ENCODE data around the gene MRE11.
A peak's percentile ranks its signal among the peaks of the same experiment; 100 is the strongest.
"Not testable (repeated sequence)": the region's sequence is repeated elsewhere in the genome, so short reads cannot be mapped to it uniquely, and the experiment has no call there.

MRE11 gene

GRCh38 chr11:94521684-94522083, 28.0 kb upstream of the MRE11 start:
- H3K4me1 ChIP-seq (ENCODE audit: control insufficient read depth, insufficient read depth, low read length) = no peaks in the 10 kb centered on the region
- H3K36me3 ChIP-seq (ENCODE audit: control insufficient read depth, insufficient read depth, low read length) = no peaks in the 10 kb centered on the region
- no peak overlapping the region for H3K27ac ChIP-seq (ENCODE audit: low read depth, low read length)
- H3K27me3 ChIP-seq (ENCODE audit: control insufficient read depth, insufficient read depth, low read length) = no peaks in the 10 kb centered on the region
- no peak overlapping the region for H3K4me3 ChIP-seq (ENCODE audit: low read length)
- H3K9ac ChIP-seq (ENCODE audit: low read length) = no peak overlapping the region

GRCh38 chr11:94519478-94520084, 25.9 kb upstream of the MRE11 start:
- Histone ChIP-seq H3K4me1 (ENCODE audit: control insufficient read depth, insufficient read depth, low read length) (no peaks in the 10 kb centered on the region), H3K27ac (ENCODE audit: low read depth, low read length) (no peak overlapping the region), H3K27me3 (ENCODE audit: control insufficient read depth, insufficient read depth, low read length) (no peaks in the 10 kb centered on the region), H3K4me3 (ENCODE audit: low read length) (no peak overlapping the region), H3K36me3 (ENCODE audit: control insufficient read depth, insufficient read depth, low read length) (no peaks in the 10 kb centered on the region), H3K9ac (ENCODE audit: low read length) (no peak overlapping the region)

- H3K36me3 ChIP-seq (ENCODE audit: control insufficient read depth, insufficient read depth, low read length) = no peaks in the 10 kb centered on the region
- H3K27ac ChIP-seq (ENCODE audit: low read depth, low read length) = no peak overlapping the region
- no peak overlapping the region for H3K4me3 ChIP-seq (ENCODE audit: low read length)
- no peak overlapping the region for H3K9ac ChIP-seq (ENCODE audit: low read length)
- H3K4me1 ChIP-seq (ENCODE audit: control insufficient read depth, insufficient read depth, low read length) = no peaks in the 10 kb centered on the region
- no peaks in the 10 kb centered on the region for H3K27me3 ChIP-seq (ENCODE audit: control insufficient read depth, insufficient read depth, low read length)
These were observed 24.7 kb upstream of the MRE11 start for GRCh38 chr11:94518300-94518699.

DNA sequence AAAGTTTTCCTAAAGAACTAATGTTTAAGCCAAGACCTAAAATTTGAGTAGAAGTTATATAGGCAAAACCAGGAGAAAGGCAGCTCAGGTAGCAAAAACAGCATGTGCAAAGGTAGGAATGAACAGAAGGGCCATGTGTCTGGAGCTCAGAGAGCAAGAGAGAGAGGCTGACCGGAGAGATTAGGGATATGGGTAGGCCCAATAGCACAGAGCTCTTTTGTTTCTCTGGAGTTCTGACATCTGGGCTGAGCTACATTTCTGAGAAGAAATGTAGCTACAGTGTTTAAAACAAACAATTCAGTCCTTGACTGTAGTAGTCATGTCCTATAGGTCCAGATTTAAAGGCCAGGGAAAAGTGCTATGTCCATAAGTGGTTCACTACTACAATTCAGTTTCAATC, 23.1 kb upstream of the MRE11 start:
- Histone ChIP-seq H3K27me3 (ENCODE audit: control insufficient read depth, insufficient read depth, low read length) (no peaks in the 10 kb centered on the region), H3K9ac (ENCODE audit: low read length) (no peak overlapping the region), H3K27ac (ENCODE audit: low read depth, low read length) (no peak overlapping the region), H3K36me3 (ENCODE audit: control insufficient read depth, insufficient read depth, low read length) (no peaks in the 10 kb centered on the region), H3K4me1 (ENCODE audit: control insufficient read depth, insufficient read depth, low read length) (no peaks in the 10 kb centered on the region), H3K4me3 (ENCODE audit: low read length) (no peak overlapping the region)

DNA sequence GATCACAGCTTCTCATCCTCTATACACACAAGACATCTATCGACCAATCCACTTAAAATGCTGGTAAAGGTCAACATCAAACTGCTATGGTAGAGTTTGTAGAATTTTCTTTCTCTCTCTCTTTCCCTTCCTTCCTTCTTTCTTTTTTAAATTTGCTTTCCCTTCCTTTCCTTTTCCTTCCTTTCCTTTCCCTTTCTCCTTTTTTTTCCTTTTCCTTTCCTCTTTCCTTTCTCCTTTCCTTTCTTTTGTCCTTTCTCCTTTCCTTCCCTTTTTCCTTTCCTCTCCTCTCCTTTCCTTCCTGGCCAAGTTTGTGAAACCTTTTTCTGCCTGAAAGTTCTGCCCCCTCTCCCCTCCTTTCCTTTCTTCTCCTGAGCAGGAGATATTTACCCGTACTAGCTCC, 21.8 kb upstream of the MRE11 start:
- Histone ChIP-seq H3K9ac (ENCODE audit: low read length) (no peak overlapping the region), H3K4me1 (ENCODE audit: control insufficient read depth, insufficient read depth, low read length) (no peaks in the 10 kb centered on the region), H3K36me3 (ENCODE audit: control insufficient read depth, insufficient read depth, low read length) (no peaks in the 10 kb centered on the region), H3K27ac (ENCODE audit: low read depth, low read length) (no peak overlapping the region), H3K27me3 (ENCODE audit: control insufficient read depth, insufficient read depth, low read length) (no peaks in the 10 kb centered on the region), H3K4me3 (ENCODE audit: low read length) (no peak overlapping the region)

GRCh38 chr11:94513091-94513490, 19.4 kb upstream of the MRE11 start:
- Histone ChIP-seq H3K4me3 (ENCODE audit: low read length) (no peak overlapping the region), H3K4me1 (ENCODE audit: control insufficient read depth, insufficient read depth, low read length) (no peaks in the 10 kb centered on the region), H3K27ac (ENCODE audit: low read depth, low read length) (no peak overlapping the region), H3K36me3 (ENCODE audit: control insufficient read depth, insufficient read depth, low read length) (no peaks in the 10 kb centered on the region), H3K9ac (ENCODE audit: low read length) (no peak overlapping the region), H3K27me3 (ENCODE audit: control insufficient read depth, insufficient read depth, low read length) (no peaks in the 10 kb centered on the region)

- Histone ChIP-seq H3K4me1 (ENCODE audit: control insufficient read depth, insufficient read depth, low read length) (no peaks in the 10 kb centered on the region), H3K9ac (ENCODE audit: low read length) (no peak within 1 kb of the TSS), H3K27ac (ENCODE audit: low read depth, low read length) (no peak within 1 kb of the TSS), H3K36me3 (ENCODE audit: control insufficient read depth, insufficient read depth, low read length) (no peaks in the 10 kb centered on the region), H3K4me3 (ENCODE audit: low read length) (peak within 1 kb of the TSS; percentile 66), H3K27me3 (ENCODE audit: control insufficient read depth, insufficient read depth, low read length) (no peaks in the 10 kb centered on the region)
These were observed 18.5 kb upstream of the MRE11 start, which contains the start of gene C11orf97 for GRCh38 chr11:94511932-94512781. Gene C11orf97 (plus strand): TSS chr11:94512461. CDS start chr11:94512529, 68 bp downstream.

DNA sequence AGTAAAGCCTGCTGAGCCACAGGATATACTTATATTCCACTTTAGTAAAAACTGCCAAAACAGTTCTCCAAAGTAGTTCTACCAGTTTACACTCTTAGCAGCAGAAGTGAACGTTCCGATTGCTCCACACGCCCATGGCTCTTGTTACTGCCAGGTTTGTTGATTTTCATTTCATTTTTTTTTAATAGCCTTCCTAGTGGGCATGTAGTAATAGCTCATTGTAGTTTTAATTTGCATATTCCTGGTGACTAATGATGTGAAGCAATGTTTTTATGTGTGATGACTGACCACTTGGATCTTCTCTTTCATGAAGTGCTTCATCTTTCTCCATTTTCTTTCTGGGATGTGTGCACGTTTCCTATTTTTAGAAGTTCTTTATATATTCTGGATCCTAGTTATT, 13.8 kb upstream of the MRE11 start:
- Histone ChIP-seq H3K27me3 (ENCODE audit: control insufficient read depth, insufficient read depth, low read length) (no peaks in the 10 kb centered on the region), H3K9ac (ENCODE audit: low read length) (no peak overlapping the region), H3K4me3 (ENCODE audit: low read length) (no peak overlapping the region)

GRCh38 chr11:94506513-94506912, 12.9 kb upstream of the MRE11 start:
- not testable (repeated sequence) for H3K4me3 ChIP-seq (ENCODE audit: low read length); H3K27me3 ChIP-seq (ENCODE audit: control insufficient read depth, insufficient read depth, low read length); H3K36me3 ChIP-seq (ENCODE audit: control insufficient read depth, insufficient read depth, low read length); H3K4me1 ChIP-seq (ENCODE audit: control insufficient read depth, insufficient read depth, low read length); H3K27ac ChIP-seq (ENCODE audit: low read depth, low read length); H3K9ac ChIP-seq (ENCODE audit: low read length)

More for the DNA sequence above, 13.8 kb upstream of the MRE11 start:
- H3K36me3 ChIP-seq (ENCODE audit: control insufficient read depth, insufficient read depth, low read length) = no peaks in the 10 kb centered on the region
- no peaks in the 10 kb centered on the region for H3K4me1 ChIP-seq (ENCODE audit: control insufficient read depth, insufficient read depth, low read length)
- no peak overlapping the region for H3K27ac ChIP-seq (ENCODE audit: low read depth, low read length)

GRCh38 chr11:94504689-94505293, 11.1 kb upstream of the MRE11 start:
- no peaks in the 10 kb centered on the region for H3K4me1 ChIP-seq (ENCODE audit: control insufficient read depth, insufficient read depth, low read length)
- peaks cover 2% of the 10 kb centered on the region for H3K36me3 ChIP-seq (ENCODE audit: control insufficient read depth, insufficient read depth, low read length)
- H3K9ac ChIP-seq (ENCODE audit: low read length) = no peak overlapping the region
- H3K27ac ChIP-seq (ENCODE audit: low read depth, low read length) = no peak overlapping the region
- no peaks in the 10 kb centered on the region for H3K27me3 ChIP-seq (ENCODE audit: control insufficient read depth, insufficient read depth, low read length)
- H3K4me3 ChIP-seq (ENCODE audit: low read length) = no peak overlapping the region

DNA sequence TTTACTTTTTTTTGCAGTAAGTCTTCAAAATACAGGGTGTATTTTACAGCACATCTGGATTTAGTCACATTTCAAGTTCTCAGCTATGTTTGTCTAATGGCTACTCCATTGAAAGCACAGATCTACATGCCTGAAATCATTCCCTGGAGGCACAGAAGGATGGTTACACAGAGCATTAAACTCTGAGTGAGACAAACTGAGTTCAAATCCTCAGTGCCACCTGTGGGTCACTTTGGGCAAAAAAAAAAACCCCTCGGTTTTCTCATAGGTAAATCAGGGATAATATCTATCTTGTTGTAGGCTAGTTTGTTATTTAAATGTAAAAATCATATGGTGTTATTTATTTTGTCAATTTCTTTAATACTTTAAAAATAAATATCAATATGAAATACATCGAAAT, 7.9 kb upstream of the MRE11 start:
- peaks cover 7% of the 10 kb centered on the region for H3K36me3 ChIP-seq (ENCODE audit: control insufficient read depth, insufficient read depth, low read length)
- no peaks in the 10 kb centered on the region for H3K27me3 ChIP-seq (ENCODE audit: control insufficient read depth, insufficient read depth, low read length)
- no peaks in the 10 kb centered on the region for H3K4me1 ChIP-seq (ENCODE audit: control insufficient read depth, insufficient read depth, low read length)

DNA sequence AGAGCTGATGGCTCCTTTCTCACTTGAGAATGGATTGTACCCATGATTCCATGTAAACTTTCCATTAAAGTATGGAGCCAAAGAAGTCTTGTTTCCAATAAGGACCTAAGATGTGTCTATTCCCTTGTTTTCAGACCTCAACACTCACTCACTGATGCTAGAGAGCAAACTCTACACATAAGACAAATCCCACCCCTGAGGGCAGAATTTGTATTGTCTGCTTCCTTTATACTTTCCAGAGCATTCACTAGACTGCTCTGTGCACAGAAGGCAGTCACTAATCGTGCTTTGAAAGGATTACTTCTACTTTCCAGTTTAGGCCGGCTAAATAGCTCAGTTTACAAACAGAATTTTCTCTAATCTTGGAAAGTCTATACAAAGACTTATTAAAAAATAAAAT, 6.5 kb upstream of the MRE11 start:
- no peaks in the 10 kb centered on the region for H3K4me1 ChIP-seq (ENCODE audit: control insufficient read depth, insufficient read depth, low read length)
- H3K36me3 ChIP-seq (ENCODE audit: control insufficient read depth, insufficient read depth, low read length) = peaks cover 7% of the 10 kb centered on the region
- no peak overlapping the region for H3K27ac ChIP-seq (ENCODE audit: low read depth, low read length)
- no peak overlapping the region for H3K4me3 ChIP-seq (ENCODE audit: low read length)
- no peak overlapping the region for H3K9ac ChIP-seq (ENCODE audit: low read length)
- H3K27me3 ChIP-seq (ENCODE audit: control insufficient read depth, insufficient read depth, low read length) = no peaks in the 10 kb centered on the region

More for the DNA sequence above, 7.9 kb upstream of the MRE11 start:
- Histone ChIP-seq H3K9ac (ENCODE audit: low read length) (no peak overlapping the region), H3K4me3 (ENCODE audit: low read length) (no peak overlapping the region), H3K27ac (ENCODE audit: low read depth, low read length) (no peak overlapping the region)
